A673 (cell line): Measurements from ENCODE around the gene XYLT1.

Source experiments
- EZH2 ChIP-seq: fragments of 200-600 bp; sonication (generic); IDR thresholded peaks from 2 replicates; pipeline ENCODE4 v1.6.1; 2017; ENCODE audit warnings: borderline replicate concordance, low read depth, mild to moderate bottlenecking, mixed read lengths, antibody characterized with exemption, low read length; ENCODE audit not compliant: poor library complexity, severe bottlenecking
- TF ChIP-seq, protein P1 (sequence below): fragments of 300-800, 200-600 bp; sonication (generic); conservative IDR thresholded peaks from 2 replicates; pipeline ENCODE4 v1.5.1; 2017; ENCODE audit warnings: low read depth, mild to moderate bottlenecking, antibody characterized with exemption, low read length, moderate library complexity, mixed read lengths

DNA sequence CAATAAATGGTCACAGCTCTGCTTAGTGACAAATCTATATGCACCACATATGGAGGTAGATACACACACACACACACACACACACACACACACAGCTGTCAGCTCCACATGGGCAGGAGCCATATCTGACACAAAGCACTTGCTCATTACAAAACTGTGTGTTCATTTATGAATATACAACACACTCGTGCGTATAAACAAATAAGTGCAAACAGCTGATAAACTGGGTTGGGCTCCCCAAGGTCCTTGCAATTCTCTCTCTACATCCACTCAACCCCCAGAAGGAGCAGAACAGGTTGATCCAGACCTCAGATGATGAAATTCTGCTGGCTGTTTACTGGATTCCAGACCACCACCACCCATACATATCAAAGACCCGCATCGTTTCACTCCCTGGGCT, 140.7 kb downstream of the XYLT1 start:
- TF ChIP-seq, protein P1, sequence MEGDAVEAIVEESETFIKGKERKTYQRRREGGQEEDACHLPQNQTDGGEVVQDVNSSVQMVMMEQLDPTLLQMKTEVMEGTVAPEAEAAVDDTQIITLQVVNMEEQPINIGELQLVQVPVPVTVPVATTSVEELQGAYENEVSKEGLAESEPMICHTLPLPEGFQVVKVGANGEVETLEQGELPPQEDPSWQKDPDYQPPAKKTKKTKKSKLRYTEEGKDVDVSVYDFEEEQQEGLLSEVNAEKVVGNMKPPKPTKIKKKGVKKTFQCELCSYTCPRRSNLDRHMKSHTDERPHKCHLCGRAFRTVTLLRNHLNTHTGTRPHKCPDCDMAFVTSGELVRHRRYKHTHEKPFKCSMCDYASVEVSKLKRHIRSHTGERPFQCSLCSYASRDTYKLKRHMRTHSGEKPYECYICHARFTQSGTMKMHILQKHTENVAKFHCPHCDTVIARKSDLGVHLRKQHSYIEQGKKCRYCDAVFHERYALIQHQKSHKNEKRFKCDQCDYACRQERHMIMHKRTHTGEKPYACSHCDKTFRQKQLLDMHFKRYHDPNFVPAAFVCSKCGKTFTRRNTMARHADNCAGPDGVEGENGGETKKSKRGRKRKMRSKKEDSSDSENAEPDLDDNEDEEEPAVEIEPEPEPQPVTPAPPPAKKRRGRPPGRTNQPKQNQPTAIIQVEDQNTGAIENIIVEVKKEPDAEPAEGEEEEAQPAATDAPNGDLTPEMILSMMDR: no peak
- no peak for TF ChIP-seq EZH2
